NCI-H1105 (cell line): ENCODE results near the gene ZNF385B.
A peak's percentile ranks its signal among the peaks of the same experiment; 100 is the strongest.

Experiments used
- DNase-seq: peaks from one replicate; lab custom pipeline; 2025; lab: John Stamatoyannopoulos, UW

ZNF385B gene

DNA sequence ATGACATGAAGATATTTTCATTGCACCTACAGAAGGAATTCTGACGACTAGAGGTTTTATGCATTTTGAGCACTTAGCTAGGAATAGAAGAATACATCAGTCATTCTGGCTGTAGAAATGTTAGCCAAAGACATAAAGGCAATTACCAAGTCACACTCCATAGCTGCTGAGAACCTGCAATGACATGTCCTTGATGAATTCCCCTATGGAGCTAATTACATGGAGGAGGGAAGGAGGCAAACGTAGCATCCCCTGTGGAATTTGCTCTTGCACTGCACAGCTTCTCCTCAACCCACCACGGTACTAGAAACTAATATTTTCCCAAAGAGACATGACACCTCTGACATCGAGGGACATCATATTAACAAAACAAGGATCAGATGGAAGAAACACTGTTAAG, 422.8 kb downstream of the ZNF385B start:
- no peak for DNase-seq

DNA sequence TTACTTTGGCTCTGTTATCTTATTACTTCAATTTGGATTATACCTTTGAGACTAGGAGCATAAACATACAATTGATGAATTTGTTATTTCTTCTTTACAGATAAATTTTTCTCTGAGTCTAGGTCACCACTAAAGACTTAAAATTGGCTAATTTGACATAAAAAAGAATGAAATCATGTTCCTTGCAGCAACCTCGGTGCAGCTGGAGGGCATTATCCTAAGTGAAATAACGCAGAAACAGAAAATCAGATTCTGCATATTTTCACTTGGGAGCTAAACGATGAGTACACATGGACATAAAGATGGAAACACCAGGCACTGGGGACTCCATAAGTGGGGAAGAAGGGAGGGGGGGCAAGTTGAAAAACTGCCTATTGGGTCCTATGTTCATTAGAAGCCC, 424.0 kb downstream of the ZNF385B start:
- no peak for DNase-seq

DNA sequence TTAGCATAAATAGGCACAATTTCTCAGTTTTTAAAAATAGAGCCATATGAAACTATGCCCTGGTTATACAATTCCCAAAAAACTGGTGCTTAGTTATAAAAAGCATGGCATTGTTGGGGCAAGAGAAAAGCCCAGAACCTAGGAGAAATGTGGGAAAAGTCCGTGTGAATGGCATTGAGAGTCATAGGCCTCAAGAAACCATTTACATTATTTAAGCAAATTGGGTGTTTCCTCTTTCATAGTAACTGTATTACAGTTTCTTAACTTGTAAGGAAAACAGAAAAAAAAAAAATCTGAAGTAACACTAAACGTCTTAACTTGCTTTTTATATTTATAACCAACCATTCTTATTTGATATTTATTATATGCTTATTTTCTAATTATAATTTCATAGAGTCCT, 425.8 kb downstream of the ZNF385B start:
- DNase-seq = no peak

DNA sequence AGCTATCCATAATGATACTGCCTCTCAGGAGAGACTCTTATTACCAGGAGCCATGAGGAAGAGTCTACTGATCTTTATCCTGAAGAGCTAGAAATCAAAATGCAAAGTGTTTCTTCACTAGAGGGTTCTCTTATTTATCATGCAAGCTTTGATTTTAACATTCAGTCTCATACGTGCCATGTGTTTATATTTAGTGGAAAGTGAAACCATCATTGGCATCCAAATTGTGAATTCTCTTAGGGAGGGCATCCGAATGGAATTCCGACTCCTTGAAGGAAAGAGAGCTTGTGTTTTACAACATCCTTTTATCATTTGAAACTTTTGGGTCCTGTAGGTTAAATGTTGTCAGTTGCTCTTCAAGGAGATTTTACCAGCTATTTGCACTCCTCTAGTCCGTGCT, 426.4 kb downstream of the ZNF385B start:
- DNase-seq = no peak

GRCh38 chr2:179434357-179434756, 427.1 kb downstream of the ZNF385B start:
- DNase-seq = no peak

DNA sequence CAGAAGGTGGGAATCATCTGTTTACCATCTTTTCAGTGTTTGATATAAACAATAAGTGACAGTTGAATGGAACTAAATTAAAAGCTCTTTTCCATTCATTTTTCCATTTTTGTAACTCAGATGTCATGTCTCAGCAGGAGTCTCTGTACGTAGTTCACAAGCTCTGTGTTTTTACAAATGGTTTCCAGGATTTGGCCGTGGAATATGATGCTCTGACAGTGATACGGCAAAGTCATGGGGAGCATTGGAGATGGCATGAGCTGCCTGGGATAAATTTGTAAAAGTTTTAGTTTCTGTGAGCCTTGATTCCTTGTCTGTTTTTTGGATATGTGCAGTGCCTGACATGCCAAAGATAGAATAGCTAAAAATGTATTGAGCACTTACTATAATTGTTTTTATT, 428.7 kb downstream of the ZNF385B start:
- DNase-seq = no peak

GRCh38 chr2:179429597-179429996, 431.8 kb downstream of the ZNF385B start:
- no peak for DNase-seq

- DNase-seq = no peak
Observed at GRCh38 chr2:179429060-179429471, 432.3 kb downstream of the ZNF385B start.

DNA sequence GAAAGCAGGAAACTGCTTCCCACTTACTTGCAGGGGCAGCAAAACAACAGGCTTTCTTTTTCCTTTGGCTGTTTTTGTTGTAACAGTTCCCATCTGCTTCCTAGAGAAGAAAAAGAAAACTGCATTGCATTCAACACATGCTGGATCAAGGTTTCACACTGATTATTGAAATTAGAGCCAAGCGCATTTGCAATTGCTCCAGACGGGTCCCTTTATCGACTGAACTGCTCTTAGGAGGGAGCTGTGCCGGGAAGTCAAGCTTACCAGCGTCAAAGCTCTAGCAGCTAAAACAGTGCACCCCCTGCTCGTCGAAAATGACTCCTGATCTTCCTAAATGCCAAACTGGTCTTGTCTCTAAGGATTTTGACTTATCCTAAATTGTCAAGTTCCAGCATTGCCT, 432.8 kb downstream of the ZNF385B start:
- DNase-seq = no peak

DNA sequence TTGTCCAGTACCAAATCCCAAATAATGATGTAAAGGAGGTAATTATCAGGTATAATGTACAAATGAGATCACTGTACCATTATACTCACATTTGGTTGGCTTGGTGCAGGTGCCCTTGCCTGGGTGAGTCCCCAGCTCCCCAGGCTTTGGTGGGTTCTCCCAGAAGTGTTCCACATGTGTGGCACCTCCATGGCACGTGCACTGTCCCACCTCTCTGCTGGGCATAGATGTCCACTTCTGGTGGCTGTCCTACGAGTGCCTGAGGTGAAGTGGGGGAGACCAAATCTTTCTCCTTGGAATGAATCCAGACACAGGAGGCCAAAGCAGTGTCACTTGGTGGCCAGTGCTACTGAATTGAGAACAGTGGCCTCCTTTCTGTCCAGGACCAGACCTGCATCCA, 434.3 kb downstream of the ZNF385B start:
- DNase-seq = no peak

DNA sequence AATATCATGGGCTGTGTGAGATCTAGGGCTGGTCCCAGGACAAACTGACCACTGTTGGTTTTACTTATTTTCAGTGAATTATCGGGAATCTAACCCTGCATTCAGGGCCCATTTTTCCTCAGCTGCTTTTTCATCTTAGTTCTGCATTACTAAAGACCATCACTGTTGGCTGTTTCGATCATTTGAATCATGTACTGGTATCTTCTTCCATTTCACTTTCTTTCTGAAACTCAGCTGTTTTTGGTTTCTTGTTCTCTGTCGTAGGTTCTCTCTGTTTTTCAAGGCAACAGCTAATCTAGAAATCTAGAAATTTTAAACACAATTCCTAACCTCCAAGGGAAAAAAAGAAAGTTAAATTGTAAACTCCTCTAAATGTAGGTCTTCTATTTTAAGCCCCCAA, 436.8 kb downstream of the ZNF385B start:
- no peak for DNase-seq

DNA sequence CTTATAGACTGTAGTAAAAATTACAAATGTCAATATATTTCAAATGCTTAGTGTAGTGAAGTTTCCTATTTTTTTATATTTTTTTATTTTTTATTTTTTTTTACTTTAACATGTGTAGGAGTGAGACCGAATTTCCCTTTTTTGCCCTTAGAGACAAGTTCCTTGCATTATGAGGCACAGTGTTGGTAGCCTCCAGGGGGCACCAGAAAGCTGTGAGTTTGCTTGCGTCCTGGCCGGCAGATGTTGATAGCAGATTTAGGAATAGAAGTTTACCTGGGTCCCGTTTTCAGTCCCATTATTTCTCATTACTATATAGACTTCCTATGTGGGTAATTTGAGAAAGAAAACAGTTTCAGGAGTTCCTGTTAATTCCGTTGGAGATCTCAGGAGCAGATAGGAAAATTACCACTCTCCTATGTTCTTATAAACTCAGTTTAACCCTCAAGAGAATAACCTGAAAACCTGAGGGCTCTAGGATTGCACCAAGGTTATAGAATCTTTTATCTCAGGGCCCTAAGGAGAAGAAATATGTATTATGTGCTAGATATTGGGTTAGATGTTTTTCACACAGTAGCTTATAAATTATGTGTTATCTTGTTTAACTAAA, 439.3 kb downstream of the ZNF385B start:
- DNase-seq = peak; percentile 43

- DNase-seq = no peak
Observed at GRCh38 chr2:179417436-179417949, 443.9 kb downstream of the ZNF385B start.

- no peak for DNase-seq
Observed at GRCh38 chr2:179412112-179412511, 449.3 kb downstream of the ZNF385B start.

GRCh38 chr2:179410552-179411356, 450.7 kb downstream of the ZNF385B start:
- peak; percentile 14 for DNase-seq

DNA sequence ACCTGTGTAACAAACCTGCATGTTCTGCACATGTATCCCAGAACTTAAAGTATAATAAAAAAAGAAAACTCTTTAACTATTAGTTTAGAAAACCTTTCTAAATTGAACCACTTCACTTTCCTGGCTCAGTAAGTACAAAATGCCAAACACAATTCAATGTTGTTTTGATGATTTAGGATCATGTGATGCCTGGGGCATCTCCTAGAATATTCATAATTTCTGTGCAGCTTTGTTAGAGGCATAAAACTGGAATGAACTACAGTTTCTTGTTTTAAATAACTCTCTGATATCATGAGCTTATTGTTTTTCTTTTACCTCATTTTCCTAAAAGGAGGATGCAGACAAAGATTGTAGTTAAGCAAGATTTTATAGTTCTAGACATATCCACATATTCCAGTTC, 457.8 kb downstream of the ZNF385B start:
- DNase-seq = no peak

GRCh38 chr2:179393481-179393880, 467.9 kb downstream of the ZNF385B start:
- no peak for DNase-seq
